ENCODE results near the gene PPM1B. TPM values are rescaled to one million over a fixed set of nuclear protein-coding genes. Genes with fewer than 3 reads are reported as not detected.

The PPM1B gene
- total and polyA plus RNA-seq, 2 donors (not counting 1 experiment from before 2014, with no cell fraction given), result 25.8 to 34.5 TPM

- H3K36me3 ChIP-seq (ENCODE audit: control insufficient read depth, insufficient read depth, low read length), result no peaks in the 10 kb centered on the region
- no peaks in the 10 kb centered on the region for H3K9me3 ChIP-seq (ENCODE audit: control insufficient read depth, insufficient read depth, low read depth, low read length)
- H4K20me1 ChIP-seq (ENCODE audit: control insufficient read depth, extremely low read depth, insufficient read depth, low read length), result no peaks in the 10 kb centered on the region
- H3K9ac ChIP-seq (ENCODE audit: insufficient read depth, low read length), result no peak overlapping the region
- H3K27me3 ChIP-seq (ENCODE audit: control insufficient read depth, insufficient read depth, low read length), result no peaks in the 10 kb centered on the region
- H3K27ac ChIP-seq (ENCODE audit: insufficient read depth, low read length), result no peak overlapping the region
- no peak overlapping the region for H3K4me2 ChIP-seq (ENCODE audit: extremely low read depth, insufficient read depth, low read length)
- H2AFZ ChIP-seq (ENCODE audit: low read length), result no peak overlapping the region
- no peak overlapping the region for H3K4me3 ChIP-seq (replicated peaks in 1 of 4; ENCODE audit: control extremely low read depth in 1 of 4, insufficient read depth in 1 of 4, low read depth in 3 of 4, low read length in 4 of 4)
- TF ChIP-seq CTCF (conservative IDR thresholded peaks at IDR 0.05 in 1 of 2, IDR thresholded peaks at IDR 0.05 in 1 of 2; ENCODE audit: low read depth in 1 of 2, low read length in 2 of 2) (no peak), EZH2 (IDR thresholded peaks at IDR 0.05; ENCODE audit: low read length, missing control alignments) (no peak)
- H3K4me1 ChIP-seq (ENCODE audit: control insufficient read depth, extremely low read depth, insufficient read depth, low read length), result no peaks in the 10 kb centered on the region
- no peaks in the 10 kb centered on the region for H3K79me2 ChIP-seq (ENCODE audit: control insufficient read depth, insufficient read depth, low read length)
- no peak for DNase-seq (ENCODE audit: low read depth in 2 of 2)
These were observed 19.7 kb upstream of the PPM1B start for GRCh38 chr2:44148999-44149398.

- Histone ChIP-seq H3K9me3 (ENCODE audit: control insufficient read depth, insufficient read depth, low read depth, low read length) (no peaks in the 10 kb centered on the region), H3K9ac (ENCODE audit: insufficient read depth, low read length) (no peak overlapping the region), H3K4me2 (ENCODE audit: extremely low read depth, insufficient read depth, low read length) (no peak overlapping the region), H3K4me1 (ENCODE audit: control insufficient read depth, extremely low read depth, insufficient read depth, low read length) (no peaks in the 10 kb centered on the region), H2AFZ (ENCODE audit: low read length) (no peak overlapping the region), H3K79me2 (ENCODE audit: control insufficient read depth, insufficient read depth, low read length) (no peaks in the 10 kb centered on the region), H3K27me3 (ENCODE audit: control insufficient read depth, insufficient read depth, low read length) (no peaks in the 10 kb centered on the region), H4K20me1 (ENCODE audit: control insufficient read depth, extremely low read depth, insufficient read depth, low read length) (no peaks in the 10 kb centered on the region), H3K27ac (ENCODE audit: insufficient read depth, low read length) (no peak overlapping the region), H3K36me3 (ENCODE audit: control insufficient read depth, insufficient read depth, low read length) (no peaks in the 10 kb centered on the region), H3K4me3 (replicated peaks in 1 of 4; ENCODE audit: control extremely low read depth in 1 of 4, insufficient read depth in 1 of 4, low read depth in 3 of 4, low read length in 4 of 4) (no peak overlapping the region)
- TF ChIP-seq CTCF (conservative IDR thresholded peaks at IDR 0.05 in 1 of 2, IDR thresholded peaks at IDR 0.05 in 1 of 2; ENCODE audit: low read depth in 1 of 2, low read length in 2 of 2), result no peak
- TF ChIP-seq EZH2 (IDR thresholded peaks at IDR 0.05; ENCODE audit: low read length, missing control alignments), result no peak
- no peak for DNase-seq (ENCODE audit: low read depth in 2 of 2)
These were observed 18.2 kb upstream of the PPM1B start for GRCh38 chr2:44150473-44150872.

DNA sequence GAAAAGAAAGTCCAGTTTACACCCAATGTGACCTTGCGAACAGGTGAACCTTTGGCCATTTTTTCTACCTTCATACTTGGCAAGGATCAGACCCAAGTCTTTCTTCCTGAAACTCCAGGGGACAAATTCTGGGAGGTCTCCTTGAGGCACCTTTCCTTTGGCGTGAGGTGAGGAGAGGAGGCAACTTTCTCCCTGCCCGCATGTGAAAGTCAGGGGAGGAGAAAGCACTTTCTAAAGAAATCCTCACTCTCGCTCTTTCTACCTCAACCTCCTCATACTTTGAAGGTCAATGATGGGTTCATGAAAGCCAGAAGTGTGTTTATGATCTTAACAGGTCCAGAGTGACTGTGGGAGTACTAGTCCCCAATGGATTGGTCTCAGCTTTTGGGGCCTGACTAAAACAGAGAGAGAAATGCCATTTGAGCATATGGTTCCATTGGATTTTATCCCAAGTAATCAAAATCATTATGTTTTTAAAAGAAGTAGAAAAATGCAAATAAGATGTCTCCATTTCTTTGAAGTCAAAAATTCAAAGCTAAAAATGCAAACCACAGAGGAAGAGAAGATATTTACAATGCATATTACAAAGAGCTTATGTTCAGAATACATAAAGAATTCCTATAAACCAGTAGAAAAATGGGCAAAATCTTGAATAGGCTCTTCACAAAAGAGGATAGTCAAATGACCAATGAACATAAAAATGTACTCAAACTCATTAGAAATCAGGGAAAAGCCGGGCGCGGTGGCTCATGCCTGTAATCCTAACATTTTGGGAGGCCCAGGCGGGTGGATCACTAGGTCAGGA is 15.6 kb upstream of the PPM1B start:
- Histone ChIP-seq H3K4me2 (ENCODE audit: extremely low read depth, insufficient read depth, low read length) (no peak overlapping the region), H3K4me1 (ENCODE audit: control insufficient read depth, extremely low read depth, insufficient read depth, low read length) (no peaks in the 10 kb centered on the region), H3K4me3 (replicated peaks in 1 of 4; ENCODE audit: control extremely low read depth in 1 of 4, insufficient read depth in 1 of 4, low read depth in 3 of 4, low read length in 4 of 4) (no peak overlapping the region), H3K36me3 (ENCODE audit: control insufficient read depth, insufficient read depth, low read length) (no peaks in the 10 kb centered on the region), H3K27me3 (ENCODE audit: control insufficient read depth, insufficient read depth, low read length) (no peaks in the 10 kb centered on the region), H3K9ac (ENCODE audit: insufficient read depth, low read length) (no peak overlapping the region), H4K20me1 (ENCODE audit: control insufficient read depth, extremely low read depth, insufficient read depth, low read length) (no peaks in the 10 kb centered on the region), H3K9me3 (ENCODE audit: control insufficient read depth, insufficient read depth, low read depth, low read length) (no peaks in the 10 kb centered on the region), H3K27ac (ENCODE audit: insufficient read depth, low read length) (no peak overlapping the region), H3K79me2 (ENCODE audit: control insufficient read depth, insufficient read depth, low read length) (no peaks in the 10 kb centered on the region), H2AFZ (ENCODE audit: low read length) (no peak overlapping the region)
- DNase-seq (ENCODE audit: low read depth in 2 of 2), result no peak
- no peak for TF ChIP-seq CTCF (conservative IDR thresholded peaks at IDR 0.05 in 1 of 2, IDR thresholded peaks at IDR 0.05 in 1 of 2; ENCODE audit: low read depth in 1 of 2, low read length in 2 of 2)
- TF ChIP-seq EZH2 (IDR thresholded peaks at IDR 0.05; ENCODE audit: low read length, missing control alignments), result no peak

Data from fibroblast of lung (primary cell).